Choroid plexus epithelial cell (primary cell): ENCODE measurements around the gene PHC1.

Experiments used
- DNase-seq: peaks from one replicate; pipeline ENCODE4 v3.0.0-alpha.2; 2010; ENCODE audit warnings: low read depth
- H3K4me3 ChIP-seq: 2 replicates; pipeline ENCODE4 v1.5.1; 2011; ENCODE audit warnings: low read depth, mild to moderate bottlenecking, control low read depth, low read length, moderate library complexity
- TF ChIP-seq, protein P1 (sequence below): conservative IDR thresholded peaks from 2 replicates; pipeline ENCODE4 v1.5.1; 2011; ENCODE audit warnings: low read depth, mild to moderate bottlenecking, control low read depth, inconsistent platforms, low read length, moderate library complexity

Gene PHC1

GRCh38 chr12:8958066-8958465 is 43.8 kb downstream of the PHC1 start:
- TF ChIP-seq, protein P1, sequence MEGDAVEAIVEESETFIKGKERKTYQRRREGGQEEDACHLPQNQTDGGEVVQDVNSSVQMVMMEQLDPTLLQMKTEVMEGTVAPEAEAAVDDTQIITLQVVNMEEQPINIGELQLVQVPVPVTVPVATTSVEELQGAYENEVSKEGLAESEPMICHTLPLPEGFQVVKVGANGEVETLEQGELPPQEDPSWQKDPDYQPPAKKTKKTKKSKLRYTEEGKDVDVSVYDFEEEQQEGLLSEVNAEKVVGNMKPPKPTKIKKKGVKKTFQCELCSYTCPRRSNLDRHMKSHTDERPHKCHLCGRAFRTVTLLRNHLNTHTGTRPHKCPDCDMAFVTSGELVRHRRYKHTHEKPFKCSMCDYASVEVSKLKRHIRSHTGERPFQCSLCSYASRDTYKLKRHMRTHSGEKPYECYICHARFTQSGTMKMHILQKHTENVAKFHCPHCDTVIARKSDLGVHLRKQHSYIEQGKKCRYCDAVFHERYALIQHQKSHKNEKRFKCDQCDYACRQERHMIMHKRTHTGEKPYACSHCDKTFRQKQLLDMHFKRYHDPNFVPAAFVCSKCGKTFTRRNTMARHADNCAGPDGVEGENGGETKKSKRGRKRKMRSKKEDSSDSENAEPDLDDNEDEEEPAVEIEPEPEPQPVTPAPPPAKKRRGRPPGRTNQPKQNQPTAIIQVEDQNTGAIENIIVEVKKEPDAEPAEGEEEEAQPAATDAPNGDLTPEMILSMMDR, result no peak
- DNase-seq, result no peak
- no peak overlapping the region for H3K4me3 ChIP-seq

DNA sequence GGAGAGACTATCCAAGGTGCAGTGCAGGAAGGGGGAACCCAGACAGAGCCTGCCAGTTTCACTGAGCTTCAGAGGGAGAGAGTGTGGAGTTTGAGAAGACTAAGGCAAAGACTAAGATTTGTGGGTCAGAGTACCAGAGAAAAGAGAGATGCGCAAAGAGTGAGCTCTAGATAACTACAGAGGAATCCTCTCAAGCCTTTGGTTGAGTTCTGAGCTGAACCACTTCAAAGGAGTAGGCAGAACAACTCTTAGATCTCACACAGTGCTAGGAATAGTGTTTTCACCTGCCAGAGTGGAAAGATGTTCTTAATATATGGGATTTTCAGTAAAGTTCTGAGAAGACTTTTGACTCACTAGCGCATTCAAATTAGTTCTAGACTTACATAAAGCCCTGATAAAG is 45.9 kb downstream of the PHC1 start:
- no peak overlapping the region for H3K4me3 ChIP-seq

DNA sequence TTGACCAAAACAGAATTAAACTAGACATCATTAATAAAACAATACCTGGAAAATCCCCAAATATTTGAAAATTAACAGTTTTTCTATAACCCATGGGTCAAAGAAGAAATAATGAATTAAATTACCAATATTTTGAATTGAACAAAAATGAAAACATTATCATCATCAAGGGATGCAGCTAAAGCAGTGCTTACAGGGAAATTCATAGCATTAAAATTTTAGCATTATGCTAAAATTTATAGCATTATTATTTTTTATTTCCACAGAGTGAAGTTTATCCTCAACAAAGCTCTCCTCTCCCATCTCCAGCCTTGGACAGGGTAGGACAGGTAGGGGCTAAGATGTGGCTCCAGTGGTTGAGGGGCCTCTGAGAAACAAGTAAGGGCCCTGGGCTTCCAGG is 54.5 kb downstream of the PHC1 start:
- no peak overlapping the region for H3K4me3 ChIP-seq
- TF ChIP-seq, protein P1, result no peak
- DNase-seq, result no peak

More for the DNA sequence above, 45.9 kb downstream of the PHC1 start:
- no peak for DNase-seq
- TF ChIP-seq, protein P1, result no peak

DNA sequence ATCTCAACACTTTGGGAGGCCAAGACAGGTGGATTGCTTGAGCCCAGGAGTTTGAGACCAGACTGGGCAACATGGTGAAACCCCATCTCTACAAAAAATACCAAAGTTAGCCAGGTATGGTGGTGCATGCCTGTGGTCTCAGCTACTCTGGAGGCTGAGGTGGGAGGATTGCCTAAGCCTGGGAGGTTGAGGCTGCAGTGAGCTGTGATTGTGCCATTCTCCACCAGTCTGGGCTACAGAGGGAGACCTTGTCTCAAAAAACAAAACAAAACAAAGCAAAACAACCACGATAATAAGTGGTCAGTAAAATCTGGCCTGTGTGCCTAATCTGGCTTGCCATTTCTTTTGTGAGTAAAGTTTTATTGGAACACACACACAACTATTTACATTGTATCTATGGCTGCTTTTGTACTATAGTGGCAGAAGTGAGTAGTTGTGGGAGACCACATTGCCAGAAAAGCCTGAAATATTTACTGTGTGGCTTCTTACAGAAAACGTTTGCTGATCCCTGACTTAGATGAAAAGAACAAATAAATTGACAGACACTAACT is 55.6 kb downstream of the PHC1 start:
- H3K4me3 ChIP-seq, result no peak overlapping the region
- no peak for DNase-seq
- TF ChIP-seq, protein P1, result no peak

DNA sequence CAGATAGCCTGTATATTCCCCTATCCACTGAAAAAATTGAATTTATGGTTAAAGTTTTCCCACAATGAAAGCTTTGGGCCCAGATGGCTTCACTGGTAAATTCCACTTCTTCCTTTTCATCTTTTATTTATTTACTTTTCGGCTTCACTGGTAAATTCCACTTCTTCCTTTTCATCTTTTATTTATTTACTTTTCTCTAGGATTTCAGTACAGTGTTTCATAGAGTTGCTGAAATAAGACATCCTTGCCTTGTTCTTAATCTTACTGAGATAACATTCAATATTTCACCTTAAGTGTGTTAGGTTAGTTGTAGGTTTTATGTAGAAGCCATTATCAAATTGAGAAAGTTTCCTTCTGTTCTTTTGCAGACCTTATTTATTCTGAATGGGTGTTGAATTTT is 56.1 kb downstream of the PHC1 start:
- DNase-seq, result peak; percentile 4
- H3K4me3 ChIP-seq, result no peak overlapping the region
- TF ChIP-seq, protein P1, result no peak

DNA sequence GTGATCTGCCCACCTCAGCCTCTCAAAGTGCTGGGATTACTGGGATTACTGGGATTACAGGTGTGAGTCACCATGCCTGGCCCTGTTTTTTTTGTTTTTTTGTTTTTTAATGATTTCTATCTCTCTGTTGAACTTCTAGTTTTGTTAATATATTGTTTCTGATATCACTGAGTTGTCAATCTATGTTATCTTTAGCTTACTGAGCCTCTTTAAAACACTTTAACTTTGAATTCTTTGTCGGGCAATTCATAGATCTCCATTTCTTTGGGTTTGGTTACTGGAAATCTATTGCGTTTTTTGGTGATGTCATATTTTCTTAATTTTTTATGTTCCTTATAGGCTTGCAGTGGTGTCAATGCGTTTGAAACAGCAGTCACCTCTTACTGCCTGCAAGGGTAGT is 65.8 kb downstream of the PHC1 start:
- DNase-seq, result no peak
- no peak overlapping the region for H3K4me3 ChIP-seq
- TF ChIP-seq, protein P1, result no peak

GRCh38 chr12:8985213-8985754 is 71.0 kb downstream of the PHC1 start:
- no peak for DNase-seq

More at GRCh38 chr12:8985213-8985754, 71.0 kb downstream of the PHC1 start:
- TF ChIP-seq, protein P1, result no peak
- H3K4me3 ChIP-seq, result no peak overlapping the region
